DOHH2 (cell line): ENCODE results near the gene SAPCD1.

Source experiments
- H3F3A ChIP-seq: fragments of 200-600 bp; sonication (generic), shearing (Covaris generic); 2 replicates; pipeline ENCODE4 v1.6.0; 2016; ENCODE audit warnings: antibody characterized with exemption, mild to moderate bottlenecking; ENCODE audit not compliant: control insufficient read depth, insufficient read depth
- H3K27ac ChIP-seq: fragments of 200-600 bp; sonication (generic); 2 replicates; pipeline ENCODE4 v1.5.1; 2014; ENCODE audit warnings: low read depth, mild to moderate bottlenecking, low read length, moderate library complexity
- H3K27me3 ChIP-seq: fragments of 200-600 bp; sonication (generic); 2 replicates; pipeline ENCODE4 v1.6.1; 2014; ENCODE audit warnings: mild to moderate bottlenecking, low read length, mixed read lengths; ENCODE audit not compliant: control insufficient read depth
- H3K36me3 ChIP-seq: fragments of 200-600 bp; sonication (generic); 2 replicates; pipeline ENCODE4 v1.6.1; 2014; ENCODE audit warnings: mild to moderate bottlenecking, low read length, moderate library complexity, mixed read lengths; ENCODE audit not compliant: control insufficient read depth
- H3K4me1 ChIP-seq: fragments of 200-600 bp; sonication (generic); 2 replicates; pipeline ENCODE4 v1.6.1; 2014; ENCODE audit warnings: mild to moderate bottlenecking, low read length, mixed read lengths; ENCODE audit not compliant: control insufficient read depth
- H3K4me2 ChIP-seq: fragments of 200-600 bp; sonication (generic); 2 replicates; pipeline ENCODE4 v1.6.0; 2014; ENCODE audit warnings: mild to moderate bottlenecking, low read length, moderate library complexity
- H3K4me3 ChIP-seq: fragments of 200-600 bp; sonication (generic); 2 replicates; pipeline ENCODE4 v1.5.1; 2014; ENCODE audit warnings: mild to moderate bottlenecking, low read length, mixed read lengths
- H3K79me2 ChIP-seq: fragments of 200-600 bp; sonication (generic); 2 replicates; pipeline ENCODE4 v1.6.1; 2014; ENCODE audit warnings: mild to moderate bottlenecking, low read length, mixed read lengths; ENCODE audit not compliant: control insufficient read depth
- H3K9me2 ChIP-seq: fragments of 200-600 bp; sonication (generic); replicated peaks from 2 replicates; pipeline ENCODE4 v1.6.1; 2014; ENCODE audit warnings: mild to moderate bottlenecking, low read length, mixed read lengths; ENCODE audit not compliant: control insufficient read depth
- H3K9me3 ChIP-seq: fragments of 200-600 bp; sonication (generic); 2 replicates; pipeline ENCODE4 v1.6.1; 2014; ENCODE audit warnings: antibody characterized with exemption, low read length, mixed read lengths; ENCODE audit not compliant: control insufficient read depth, insufficient read depth
- H4K20me1 ChIP-seq: fragments of 200-600 bp; sonication (generic); 2 replicates; pipeline ENCODE4 v1.6.0; 2014; ENCODE audit warnings: low read depth, mild to moderate bottlenecking, antibody characterized with exemption, low read length, moderate library complexity; ENCODE audit not compliant: control insufficient read depth, insufficient read depth
- CTCF ChIP-seq: fragments of 200-600 bp; sonication (generic); IDR thresholded peaks from one replicate; pipeline ENCODE4 v1.5.1; 2014; ENCODE audit warnings: antibody characterized with exemption, mild to moderate bottlenecking, low read depth, low read length; ENCODE audit not compliant: poor library complexity, severe bottlenecking
- EZH2phosphoT487 ChIP-seq: fragments of 200-600 bp; sonication (generic); IDR thresholded peaks from 2 replicates; pipeline ENCODE4 v1.6.1; 2017; ENCODE audit warnings: borderline replicate concordance, mild to moderate bottlenecking, antibody characterized with exemption, low read length, moderate library complexity, mixed read lengths

Gene SAPCD1

GRCh38 chr6:31760790-31761189, 1.7 kb upstream of the SAPCD1 start:
- Histone ChIP-seq H3K9me2 (no peaks in the 10 kb centered on the region), H3F3A (no peaks in the 10 kb centered on the region), H4K20me1 (no peaks in the 10 kb centered on the region), H3K9me3 (no peaks in the 10 kb centered on the region), H3K79me2 (no peaks in the 10 kb centered on the region), H3K27ac (no peak overlapping the region), H3K4me2 (no peak overlapping the region), H3K27me3 (no peaks in the 10 kb centered on the region), H3K4me3 (no peak overlapping the region), H3K36me3 (peaks cover 49% of the 10 kb centered on the region), H3K4me1 (no peaks in the 10 kb centered on the region)
- TF ChIP-seq CTCF, result no peak
- no peak for TF ChIP-seq EZH2phosphoT487

- Histone ChIP-seq H3K27me3 (no peaks in the 10 kb centered on the region), H3K4me3 (no peak overlapping the region), H3K9me3 (no peaks in the 10 kb centered on the region), H4K20me1 (no peaks in the 10 kb centered on the region), H3K79me2 (no peaks in the 10 kb centered on the region), H3K36me3 (peaks cover 49% of the 10 kb centered on the region), H3K27ac (no peak overlapping the region), H3K9me2 (no peaks in the 10 kb centered on the region), H3K4me2 (no peak overlapping the region), H3K4me1 (no peaks in the 10 kb centered on the region), H3F3A (no peaks in the 10 kb centered on the region)
- TF ChIP-seq EZH2phosphoT487 (no peak), CTCF (no peak)
Observed at GRCh38 chr6:31761343-31761742, 1.1 kb upstream of the SAPCD1 start.

GRCh38 chr6:31762878-31763618, 592 bp downstream of the SAPCD1 start:
- no peaks in the 10 kb centered on the region for H3K9me2 ChIP-seq
- H4K20me1 ChIP-seq, result no peaks in the 10 kb centered on the region
- H3K36me3 ChIP-seq, result peaks cover 49% of the 10 kb centered on the region
- no peaks in the 10 kb centered on the region for H3K4me1 ChIP-seq
- no peak for TF ChIP-seq CTCF
- TF ChIP-seq EZH2phosphoT487, result no peak
- H3K27ac ChIP-seq, result no peak overlapping the region
- H3K9me3 ChIP-seq, result no peaks in the 10 kb centered on the region
- H3K79me2 ChIP-seq, result no peaks in the 10 kb centered on the region
- no peak overlapping the region for H3K4me2 ChIP-seq
- no peak overlapping the region for H3K4me3 ChIP-seq
- H3F3A ChIP-seq, result no peaks in the 10 kb centered on the region
- no peaks in the 10 kb centered on the region for H3K27me3 ChIP-seq
